Measurements from ENCODE around the gene TTC23.

DNA sequence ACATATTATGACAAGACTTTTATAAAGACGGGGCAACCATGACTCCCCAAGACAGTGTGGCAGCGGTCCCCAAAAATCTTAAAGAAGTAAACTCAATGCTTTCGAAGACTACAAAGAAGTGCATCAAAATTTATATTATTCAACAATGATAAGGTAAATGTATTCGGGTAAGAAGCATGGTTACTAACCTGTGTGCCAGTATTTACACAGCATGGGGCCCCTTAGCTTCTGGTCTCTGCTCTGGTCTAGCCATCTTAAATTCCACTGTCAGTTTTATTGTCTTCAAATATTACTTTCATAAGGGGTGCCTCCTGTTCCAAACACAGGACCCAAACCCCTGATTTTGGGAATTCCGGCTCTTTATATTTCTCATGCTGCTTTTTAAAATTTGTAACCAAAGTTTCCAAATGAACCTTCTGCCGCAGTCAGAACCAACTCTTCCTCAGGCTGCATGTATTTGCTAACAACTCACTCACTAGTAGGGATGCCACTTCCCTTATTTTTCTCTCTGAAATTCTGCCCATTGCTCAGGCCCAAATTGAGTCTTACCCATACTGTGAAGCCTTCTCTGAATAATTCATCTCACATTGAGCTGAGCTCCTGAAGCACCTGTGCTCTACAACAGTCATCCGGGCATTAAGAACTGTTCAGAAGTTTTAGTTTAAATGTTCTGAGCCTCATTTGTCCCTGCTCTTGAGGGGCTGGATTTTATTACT lies 1.2 kb downstream of the TTC23 start:
- TF ChIP-seq EP300 (IDR thresholded peaks at IDR 0.05; ENCODE audit: borderline replicate concordance) (no peak), TCF12 (IDR thresholded peaks at IDR 0.05; ENCODE audit: low read depth) (no peak), RAD21 (IDR thresholded peaks at IDR 0.05; ENCODE audit: low read depth) (no peak), CREB1 (IDR thresholded peaks at IDR 0.05; ENCODE audit: low read depth) (no peak), CEBPB (IDR thresholded peaks at IDR 0.05) (no peak)
- TF ChIP-seq, protein P1, sequence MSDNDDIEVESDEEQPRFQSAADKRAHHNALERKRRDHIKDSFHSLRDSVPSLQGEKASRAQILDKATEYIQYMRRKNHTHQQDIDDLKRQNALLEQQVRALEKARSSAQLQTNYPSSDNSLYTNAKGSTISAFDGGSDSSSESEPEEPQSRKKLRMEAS (IDR thresholded peaks at IDR 0.05): no peak
